AG04449 (cell line): ENCODE results near the gene LRP1B.

Experiments
- CTCF ChIA-PET: fragments of 350-600 bp; formaldehyde crosslinking; extraction: SDS; loops from one replicate; lab custom pipeline; 2021; ENCODE audit warnings: antibody characterized with exemption; lab: Yijun Ruan, JAX
- POLR2A ChIA-PET: fragments of 400-600, 350-600 bp; formaldehyde crosslinking; extraction: SDS; loops from one replicate; lab custom pipeline; 2020; ENCODE audit warnings: antibody characterized with exemption, inconsistent platforms; lab: Yijun Ruan, JAX
- DNase-seq: peaks from one replicate; pipeline ENCODE4 v3.0.0-alpha.2; 2010; ENCODE audit warnings: low read depth, low spot score
- H3K4me3 ChIP-seq: 2 replicates; pipeline ENCODE4 v1.5.1; 2011; ENCODE audit warnings: low read depth, mild to moderate bottlenecking, control low read depth, low read length
- CTCF ChIP-seq: IDR thresholded peaks from one replicate; pipeline ENCODE4 v1.5.1; 2011; ENCODE audit warnings: mild to moderate bottlenecking, moderate library complexity, low read length, control low read depth, inconsistent platforms; ENCODE audit not compliant: insufficient read depth; ENCODE audit errors: missing control alignments

LRP1B gene

DNA sequence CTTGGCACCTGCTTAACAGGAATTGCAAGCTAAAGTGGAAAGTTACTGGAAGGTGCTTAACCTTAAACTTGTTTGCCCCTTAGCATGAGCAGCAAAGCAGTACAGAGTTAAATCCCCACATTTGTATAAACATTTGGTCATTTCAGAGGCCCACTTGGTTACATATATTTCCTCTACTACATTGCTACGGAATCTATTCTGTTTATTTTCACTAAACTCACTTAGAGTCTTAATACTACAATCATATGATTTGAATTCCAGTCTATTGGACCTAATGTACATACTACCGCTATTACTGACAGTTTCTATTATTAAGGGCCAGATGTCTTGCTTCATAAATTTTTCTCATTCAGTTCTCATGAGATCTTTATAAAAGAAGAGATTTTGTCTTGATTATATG lies 1294.0 kb downstream of the LRP1B start:
- POLR2A ChIA-PET, result no interaction called here
- H3K4me3 ChIP-seq, result no peak overlapping the region
- DNase-seq, result no peak
- CTCF ChIA-PET, result no interaction called here
- no peak for TF ChIP-seq CTCF

DNA sequence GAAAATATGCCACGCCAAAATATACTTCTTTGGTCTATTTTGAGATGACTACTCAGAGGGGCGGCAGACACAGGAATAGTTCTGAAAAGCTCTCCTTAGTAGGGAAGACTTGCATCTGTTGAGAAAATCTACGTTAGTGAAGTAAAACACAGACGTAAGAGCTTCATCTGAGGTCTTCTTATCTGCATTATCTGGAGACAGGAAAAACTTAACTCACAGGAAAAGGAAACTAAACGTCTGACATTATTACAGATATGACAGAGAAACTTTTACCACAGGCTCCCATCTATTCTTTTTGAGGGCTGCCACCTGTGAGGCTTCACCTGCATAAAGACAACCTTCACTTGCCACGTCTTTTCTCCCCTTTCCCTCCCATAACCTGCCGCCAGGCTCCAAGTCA lies 1295.7 kb downstream of the LRP1B start:
- ChIA-PET POLR2A (no interaction called here), CTCF (no interaction called here)
- TF ChIP-seq CTCF, result no peak
- no peak overlapping the region for H3K4me3 ChIP-seq
- no peak for DNase-seq

- TF ChIP-seq CTCF, result no peak
- no peak for DNase-seq
- no peak overlapping the region for H3K4me3 ChIP-seq
- ChIA-PET POLR2A (no interaction called here), CTCF (no interaction called here)
Observed at GRCh38 chr2:140814141-140814540, 1316.7 kb downstream of the LRP1B start.

DNA sequence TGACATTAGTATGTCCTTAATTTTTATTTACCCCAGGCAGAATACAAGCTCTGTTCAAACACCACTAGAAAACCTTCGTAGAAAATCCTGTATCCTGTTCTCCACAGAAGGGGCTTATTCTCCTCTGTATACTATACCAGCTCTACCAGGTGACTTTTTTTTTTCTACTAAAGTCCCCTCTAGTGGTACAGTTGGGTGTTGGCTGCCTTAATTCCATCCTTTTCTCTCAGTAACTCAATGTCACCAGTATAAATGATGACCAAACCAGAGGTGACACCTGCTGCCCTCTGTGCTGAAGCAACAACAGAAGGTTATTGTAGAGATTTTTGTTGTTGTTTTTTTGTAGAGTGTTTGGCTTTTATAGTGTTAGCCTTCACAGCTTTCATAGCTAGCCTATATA lies 1322.0 kb downstream of the LRP1B start:
- ChIA-PET CTCF (no interaction called here), POLR2A (no interaction called here)
- no peak for TF ChIP-seq CTCF
- no peak for DNase-seq
- no peak overlapping the region for H3K4me3 ChIP-seq

GRCh38 chr2:140808211-140808610 lies 1322.6 kb downstream of the LRP1B start:
- CTCF ChIA-PET, result no interaction called here

DNA sequence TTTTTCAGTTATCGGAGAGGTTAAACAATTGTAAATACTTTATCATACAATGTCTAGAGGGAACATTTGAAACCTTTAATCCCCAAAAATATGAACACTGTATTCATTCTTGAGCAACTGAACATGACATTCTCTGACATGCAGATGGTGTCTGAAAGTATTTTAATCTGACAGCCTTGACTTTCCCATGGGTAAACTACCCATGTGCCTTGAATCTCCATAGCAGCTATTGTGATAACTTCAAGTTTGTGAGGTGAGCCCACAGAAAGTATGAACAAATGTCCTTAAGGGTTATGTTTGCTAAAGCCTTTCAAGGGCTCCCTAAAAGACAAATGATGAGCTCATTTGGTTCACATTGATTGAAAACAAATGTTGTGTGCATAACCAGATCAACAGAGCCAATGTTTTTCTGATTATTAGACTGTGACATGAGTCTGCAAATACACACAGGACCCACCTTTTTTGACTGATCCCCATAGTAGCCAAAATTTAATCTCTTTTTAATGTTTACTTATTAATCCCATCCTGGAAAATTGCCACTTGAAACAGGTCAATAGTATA lies 1326.0 kb downstream of the LRP1B start:
- TF ChIP-seq CTCF, result no peak
- POLR2A ChIA-PET, result no interaction called here
- no peak for DNase-seq
- CTCF ChIA-PET, result no interaction called here
- no peak overlapping the region for H3K4me3 ChIP-seq

More at GRCh38 chr2:140808211-140808610, 1322.6 kb downstream of the LRP1B start:
- no peak for TF ChIP-seq CTCF
- H3K4me3 ChIP-seq, result no peak overlapping the region
- DNase-seq, result no peak
- POLR2A ChIA-PET, result no interaction called here
